GM18498 (cell line): Measurements from ENCODE around the gene RPS27.
"Not testable (repeated sequence)": the region's sequence is repeated elsewhere in the genome, so short reads cannot be mapped to it uniquely, and the experiment has no call there.

Experiments used
- ATAC-seq: cut with Tn5 transposase; IDR thresholded peaks from one replicate; pipeline ENCODE4 v1.9.1; 2021; ENCODE audit warnings: mild to moderate bottlenecking, moderate library complexity; ENCODE audit not compliant: unreplicated experiment

The RPS27 gene

DNA sequence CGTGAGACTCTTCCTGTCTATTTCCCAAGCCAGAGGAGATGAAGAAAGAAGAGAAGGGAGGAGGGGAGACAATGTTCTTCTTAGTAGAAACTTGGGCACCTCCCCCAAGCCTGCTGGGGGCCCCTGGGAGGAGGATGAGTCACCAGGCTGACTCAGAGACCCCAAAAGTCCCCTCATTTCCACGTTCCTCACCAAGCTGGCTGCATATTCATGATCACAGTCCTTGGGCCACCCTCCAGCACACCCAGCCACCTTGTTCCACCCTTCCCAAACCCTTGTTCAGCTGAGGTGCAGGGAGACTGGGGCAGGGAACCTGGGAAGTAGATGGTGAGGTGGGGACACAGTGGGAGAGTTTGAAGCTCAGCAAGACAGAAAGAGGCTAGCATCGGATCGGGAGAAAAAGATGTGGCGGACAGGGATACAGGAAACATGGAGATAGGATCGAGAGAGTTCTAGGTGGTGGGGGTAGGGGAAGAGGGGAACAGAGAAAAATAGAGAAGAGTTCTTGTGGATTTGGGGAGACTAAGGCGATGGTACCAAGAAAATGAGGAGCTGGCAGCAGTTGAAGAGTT lies 5.1 kb upstream of the RPS27 start:
- ATAC-seq, result no peak

- ATAC-seq, result no peak
These were observed 4.4 kb upstream of the RPS27 start, which contains the start of gene RAB13 for GRCh38 chr1:153985941-153986761. TSS of gene RAB13 (minus strand) at chr1:153986339. CDS start at chr1:153986236, 103 bp downstream.

DNA sequence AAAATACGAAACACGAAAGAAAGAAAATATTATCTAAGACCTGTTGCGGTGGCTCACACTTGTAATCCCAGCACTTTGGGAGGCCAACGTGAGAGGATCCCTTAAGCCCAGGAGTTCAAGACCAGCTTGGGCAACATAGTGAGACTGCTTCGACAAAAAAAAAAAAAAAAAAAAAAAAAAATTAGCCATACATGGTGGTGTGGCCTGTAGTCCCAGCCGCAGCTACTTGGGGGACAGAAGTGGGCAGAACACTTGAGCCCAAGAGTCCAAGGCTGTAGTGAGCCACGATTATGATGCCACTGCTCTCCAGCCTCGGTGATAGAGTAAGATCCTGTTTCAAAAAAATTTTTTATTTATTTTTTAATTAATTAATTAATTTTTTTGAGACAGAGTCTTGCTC lies 2.9 kb upstream of the RPS27 start:
- ATAC-seq, result no peak

DNA sequence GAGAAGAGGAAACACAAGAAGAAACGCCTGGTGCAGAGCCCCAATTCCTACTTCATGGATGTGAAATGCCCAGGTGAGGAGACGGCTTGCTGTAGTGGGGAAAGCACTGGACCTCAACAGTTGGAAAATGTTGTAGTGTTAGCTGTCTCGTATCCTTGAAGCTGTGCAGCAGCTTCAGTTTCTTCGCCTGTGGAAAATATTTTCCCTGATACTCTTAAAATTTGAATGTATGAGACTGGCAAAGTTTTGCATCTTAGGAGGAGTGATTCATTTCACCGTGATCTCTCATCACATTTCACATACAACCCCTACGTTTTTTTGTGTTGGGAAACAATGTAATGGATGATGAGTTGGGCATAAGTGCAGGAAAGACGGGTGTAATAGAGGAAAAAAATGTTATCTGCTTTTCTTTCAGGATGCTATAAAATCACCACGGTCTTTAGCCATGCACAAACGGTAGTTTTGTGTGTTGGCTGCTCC lies 629 bp downstream of the RPS27 start:
- no peak for ATAC-seq

GRCh38 chr1:153991806-153992205 lies 1.2 kb downstream of the RPS27 start:
- ATAC-seq, result no peak

DNA sequence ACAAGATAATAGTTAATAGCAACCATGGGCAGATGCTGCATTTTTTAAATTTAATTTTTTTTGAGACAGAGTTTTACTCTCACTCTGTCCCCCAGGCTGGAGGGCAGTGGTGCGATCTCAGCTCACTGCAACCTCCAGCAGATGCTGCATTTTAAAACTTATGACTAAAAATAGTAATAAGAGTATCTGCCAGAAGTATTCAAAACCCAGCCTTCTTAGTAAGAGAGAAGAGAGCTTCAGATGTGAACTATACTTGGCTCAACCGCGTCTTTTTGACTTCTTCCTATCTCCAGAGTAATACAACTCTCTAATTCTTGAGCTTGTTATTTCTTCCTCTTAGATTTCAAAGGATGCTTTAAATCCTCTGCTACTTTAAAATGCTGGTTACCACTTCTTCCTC lies 4.6 kb downstream of the RPS27 start:
- ATAC-seq, result no peak

DNA sequence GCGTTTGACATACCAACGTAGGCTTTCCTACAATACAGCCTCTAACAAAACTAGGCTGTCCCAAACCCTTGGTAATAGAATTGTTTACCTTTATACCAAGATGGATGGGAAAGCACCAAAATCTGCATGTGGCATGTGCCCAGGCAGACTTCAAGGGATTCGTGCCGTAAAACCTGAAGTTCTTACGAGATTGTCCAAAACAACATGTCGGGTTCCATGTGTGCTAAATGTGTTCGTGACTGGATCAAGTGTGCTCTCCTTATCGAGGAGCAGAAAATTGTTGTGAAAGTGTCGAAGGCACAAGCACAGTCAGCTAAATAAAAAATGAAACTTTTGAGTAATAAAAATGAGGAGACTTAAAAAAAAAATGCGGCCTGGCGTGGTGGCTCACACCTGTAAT lies 5.1 kb downstream of the RPS27 start:
- no peak for ATAC-seq

- ATAC-seq, result not testable (repeated sequence)
These were observed 6.3 kb downstream of the RPS27 start for GRCh38 chr1:153996882-153997281.

- ATAC-seq, result no peak
These were observed 9.9 kb downstream of the RPS27 start for GRCh38 chr1:154000420-154000819.

- no peak for ATAC-seq
These were observed 15.6 kb downstream of the RPS27 start for GRCh38 chr1:154006136-154006535.

DNA sequence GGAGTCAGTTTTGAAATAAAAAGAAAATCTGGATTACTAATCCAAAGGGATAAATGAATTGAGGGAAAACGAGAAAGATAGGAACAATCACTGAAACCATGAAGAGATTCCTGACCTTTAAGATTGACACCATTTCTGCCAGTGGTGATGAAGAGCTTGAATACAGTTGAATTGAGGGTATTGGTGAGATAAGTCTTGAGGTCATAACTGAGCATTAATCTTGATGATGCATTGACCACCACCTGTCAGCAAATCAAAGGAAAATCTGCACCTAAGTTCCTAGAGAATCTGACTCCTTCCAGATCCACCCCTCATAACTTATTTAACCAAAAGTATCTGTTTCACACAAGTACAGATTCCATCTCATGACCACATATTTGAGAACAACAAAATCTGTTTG lies 21.6 kb downstream of the RPS27 start:
- ATAC-seq, result no peak

GRCh38 chr1:154012543-154012942 lies 22.0 kb downstream of the RPS27 start:
- ATAC-seq, result not testable (repeated sequence)

- no peak for ATAC-seq
These were observed 23.8 kb downstream of the RPS27 start for GRCh38 chr1:154014154-154014907.

- ATAC-seq, result no peak
These were observed 28.7 kb downstream of the RPS27 start for GRCh38 chr1:154019269-154019668.

DNA sequence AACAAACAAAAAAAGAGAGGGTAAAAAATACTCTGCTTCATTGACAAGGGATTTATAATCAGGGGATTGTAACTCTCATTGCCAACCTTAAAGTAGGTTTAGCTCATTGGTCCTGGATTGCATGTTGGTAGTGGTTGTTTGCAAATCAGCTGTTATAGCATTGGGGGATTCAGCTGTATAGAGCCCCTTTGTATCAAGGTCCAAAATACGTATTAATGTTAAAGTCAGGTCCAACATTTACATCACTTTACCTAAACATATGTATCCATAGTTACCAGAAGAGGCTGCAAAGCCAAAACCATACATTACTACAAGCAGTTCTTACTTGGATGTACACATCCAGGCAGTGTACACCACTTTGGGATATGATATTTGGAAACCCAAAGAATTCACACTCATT lies 29.4 kb downstream of the RPS27 start:
- ATAC-seq, result no peak

- not testable (repeated sequence) for ATAC-seq
These were observed 43.1 kb downstream of the RPS27 start for GRCh38 chr1:154033697-154034096.
